T-helper 2 cell (primary cell): ENCODE measurements around the gene CPT1B.
"Not testable (repeated sequence)": the region's sequence is repeated elsewhere in the genome, so short reads cannot be mapped to it uniquely, and the experiment has no call there.

ENCODE experiments used
- DNase-seq, 5 experiments: peaks; one replicate each; pipeline versions ENCODE4 v3.0.0 to v3.0.0-alpha.2; 2012 to 2022

Gene CPT1B

DNA sequence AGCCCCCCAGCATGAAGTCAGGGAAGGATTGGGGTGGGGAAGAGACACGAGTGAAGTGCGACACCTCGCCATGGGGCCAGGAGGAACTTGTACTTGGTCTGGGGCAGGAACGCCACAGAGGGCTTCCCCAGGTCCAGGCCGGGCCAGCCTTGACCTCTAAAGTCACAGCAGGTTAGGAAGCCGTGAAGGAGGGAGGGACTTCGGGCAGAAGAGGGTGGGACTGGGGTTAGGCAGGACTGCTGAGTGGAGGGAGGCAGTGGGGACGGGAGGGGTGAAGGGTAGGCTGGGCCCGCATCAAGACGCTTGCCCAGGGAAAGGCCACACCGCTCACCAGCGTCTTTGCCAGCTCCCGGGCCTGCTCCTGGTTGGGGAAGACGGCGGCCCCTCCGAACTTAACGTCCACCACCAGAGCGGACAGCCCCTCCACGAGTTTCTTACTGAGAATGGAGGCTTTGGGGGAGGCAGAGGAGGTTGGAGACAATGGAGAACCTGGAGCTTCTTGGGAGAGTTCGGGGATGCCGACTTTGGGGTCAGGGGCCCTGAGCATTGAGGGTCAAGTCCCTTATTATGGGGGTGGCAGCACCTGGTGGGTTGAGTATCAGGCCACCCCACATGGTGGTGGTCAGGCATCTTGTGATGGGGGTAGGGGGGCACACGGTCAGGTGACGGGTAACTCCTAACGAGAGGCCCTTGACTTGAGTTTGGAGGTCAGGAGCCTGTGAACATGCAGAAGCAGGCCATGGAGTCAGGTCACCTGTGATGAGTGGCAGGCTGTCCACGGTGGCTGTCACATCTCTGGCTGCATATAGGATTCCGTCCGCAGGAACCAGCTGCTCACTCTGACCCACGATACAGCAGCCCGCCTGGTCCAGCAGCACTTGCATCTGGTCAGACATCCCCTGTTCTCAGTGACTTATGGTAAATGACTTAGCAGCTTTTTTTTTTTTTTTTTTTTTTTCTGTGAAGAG is 51.1 kb downstream of the CPT1B start:
- peak in 1 of 5 experiments; percentile 72 for DNase-seq

GRCh38 chr22:50526108-50526833 is 52.0 kb downstream of the CPT1B start:
- DNase-seq: peak; percentile 71 to 93 (median 80)

- no peak for DNase-seq
These were observed 52.4 kb downstream of the CPT1B start for GRCh38 chr22:50525858-50526107.

DNA sequence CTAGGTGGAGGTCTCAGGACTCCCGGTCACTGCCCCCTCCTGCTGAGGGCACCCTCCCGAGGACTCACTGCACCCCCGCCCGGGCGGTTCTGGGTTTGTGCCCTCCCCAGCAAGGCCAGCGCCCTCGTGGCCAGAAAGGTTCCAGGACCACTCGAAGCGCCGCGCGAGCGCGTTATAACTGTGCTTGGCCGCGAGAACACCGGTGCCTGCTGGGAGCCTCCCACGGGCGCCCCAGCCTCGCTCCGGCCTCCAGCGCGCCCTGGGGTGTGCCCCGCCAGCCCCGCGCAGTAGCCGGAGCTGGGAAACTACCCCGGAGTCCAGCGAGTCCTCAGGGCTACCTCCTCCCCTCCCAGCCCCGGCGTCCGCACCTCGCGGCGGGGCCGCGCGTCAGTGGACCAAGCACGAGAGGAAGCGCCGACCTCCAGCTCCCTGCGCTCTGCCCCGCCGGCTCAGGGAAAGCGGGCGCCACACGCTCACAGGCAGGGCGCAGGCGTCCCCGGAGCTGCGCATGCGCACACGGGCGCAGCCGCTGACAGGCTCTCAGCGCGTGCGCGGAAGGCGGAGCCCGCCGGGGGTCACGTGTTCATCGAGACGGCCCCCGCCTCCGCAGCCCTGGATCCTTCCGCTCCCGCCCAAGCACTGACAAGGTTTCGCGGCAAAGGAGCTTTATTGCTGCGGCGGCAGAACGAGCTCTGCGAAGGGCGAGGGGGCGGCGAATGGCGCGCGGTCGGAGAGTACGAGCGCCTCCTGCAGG is 52.9 kb downstream of the CPT1B start, which contains the start of gene SCO2:
Gene SCO2 (minus strand): TSS at position 495 of the 754 bp plus-strand sequence. CDS start 1,187 bp downstream, outside the sequence.
- DNase-seq: peak; percentile 95 to 98 (median 96)

- DNase-seq: no peak
These were observed 53.5 kb downstream of the CPT1B start for GRCh38 chr22:50524676-50525103.

DNA sequence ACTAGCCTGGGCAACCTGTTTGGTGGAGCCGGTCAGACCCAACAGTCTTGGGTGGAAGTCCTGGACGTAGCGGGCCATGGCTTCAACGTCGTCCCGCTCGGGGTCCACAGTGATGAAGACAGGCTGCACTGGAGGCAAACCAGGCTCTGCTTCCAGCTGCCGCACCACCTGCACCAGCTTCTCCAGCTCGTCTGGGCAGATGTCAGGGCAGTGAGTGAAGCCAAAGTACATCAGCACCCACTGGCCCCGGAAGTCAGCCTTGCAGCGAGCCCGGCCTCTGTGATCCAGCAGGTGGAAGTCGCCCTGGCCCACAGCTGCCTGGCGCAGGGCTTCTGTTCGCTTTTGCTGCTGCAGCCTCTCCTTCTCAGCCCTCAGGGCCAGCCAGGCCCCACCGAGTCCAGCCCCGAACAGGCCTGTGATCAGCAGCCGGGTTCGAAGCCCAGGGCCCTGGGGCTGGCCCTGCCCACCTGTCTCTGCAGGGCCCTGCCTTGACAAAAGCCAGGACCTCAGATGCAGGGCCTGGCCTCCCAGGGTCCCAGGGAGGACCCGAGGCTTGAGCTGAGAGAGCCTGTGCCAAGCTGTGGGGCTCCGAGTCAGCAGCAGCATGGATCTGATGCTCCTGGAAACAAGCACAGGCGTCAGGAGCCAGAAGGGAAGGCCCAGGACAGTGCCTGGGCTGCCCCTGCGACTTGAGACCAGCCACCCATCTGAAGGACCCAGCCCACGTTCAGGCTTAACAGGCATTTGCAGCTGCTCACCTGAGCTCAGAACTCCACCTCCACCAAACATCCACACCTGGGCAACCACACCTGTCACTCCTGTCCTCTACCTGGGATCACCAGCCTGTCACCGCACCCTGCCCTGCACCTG is 54.2 kb downstream of the CPT1B start:
- no peak for DNase-seq

GRCh38 chr22:50523458-50523805 is 54.8 kb downstream of the CPT1B start:
- DNase-seq: no peak

- no peak for DNase-seq
These were observed 55.3 kb downstream of the CPT1B start for GRCh38 chr22:50522806-50523438.

GRCh38 chr22:50522208-50522805 is 55.9 kb downstream of the CPT1B start:
- no peak for DNase-seq

DNA sequence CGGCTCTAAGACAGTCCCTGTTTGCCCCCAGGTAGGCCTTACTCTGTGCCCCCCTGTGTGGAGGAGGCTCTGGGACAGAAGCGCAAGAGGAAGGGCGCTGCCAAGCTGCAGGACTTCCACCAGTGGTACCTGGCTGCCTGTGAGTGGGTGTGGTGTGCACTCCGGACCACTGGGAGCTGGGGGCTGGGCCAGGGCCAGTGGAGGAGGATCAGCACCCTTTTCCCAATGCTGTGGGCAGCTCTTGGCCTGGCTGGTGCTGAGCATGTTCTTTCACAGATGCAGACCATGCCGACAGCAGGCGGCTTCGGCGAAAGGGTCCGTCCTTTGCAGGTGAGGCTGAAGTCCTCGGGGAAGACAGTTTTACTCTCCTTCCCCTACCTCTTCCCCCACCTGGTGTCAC is 56.5 kb downstream of the CPT1B start:
- DNase-seq: no peak

- no peak for DNase-seq
These were observed 57.3 kb downstream of the CPT1B start for GRCh38 chr22:50520826-50521453.

DNA sequence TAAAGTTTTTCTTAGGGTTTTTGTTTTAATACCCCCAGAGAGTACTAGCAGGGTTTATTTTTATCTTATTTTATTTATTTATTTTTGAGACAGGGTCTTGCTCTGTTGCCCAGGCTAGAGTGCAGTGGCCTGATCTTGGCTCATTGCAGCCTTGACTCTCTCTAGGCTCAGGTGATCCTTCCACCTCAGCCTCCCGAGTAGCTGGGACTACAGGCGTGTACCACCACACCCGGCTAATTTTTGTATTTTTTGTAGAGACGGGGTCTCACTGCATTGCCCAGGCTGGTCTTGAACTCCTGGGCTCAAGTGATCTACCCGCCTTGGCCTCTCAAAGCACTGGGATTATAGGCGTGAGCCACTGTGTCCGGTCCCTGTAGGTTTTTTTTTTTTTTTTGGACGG is 58.0 kb downstream of the CPT1B start:
- not testable (repeated sequence) for DNase-seq

DNA sequence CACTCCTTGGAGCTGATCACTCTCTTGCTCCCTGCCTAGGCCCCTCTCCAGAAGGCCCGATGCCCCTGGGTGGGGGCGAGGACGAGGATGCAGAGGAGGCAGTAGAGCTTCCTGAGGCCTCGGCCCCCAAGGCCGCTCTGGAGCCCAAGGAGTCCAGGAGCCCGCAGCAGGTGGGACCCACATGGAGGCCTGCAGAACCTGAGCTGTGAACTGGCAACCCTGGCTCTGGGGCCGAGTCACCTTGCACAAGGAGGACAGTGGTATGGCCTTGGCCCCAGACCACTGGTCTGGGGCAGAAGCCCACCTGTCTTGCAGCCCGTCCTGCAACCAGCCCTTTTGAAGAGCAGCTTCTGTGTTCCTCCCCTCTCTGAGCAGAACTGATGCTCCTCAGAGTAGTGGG is 59.1 kb downstream of the CPT1B start:
- no peak for DNase-seq
